A549 (cell line): Measurements from ENCODE around the gene ABCF2.

Experiments used
- CBX2 ChIP-seq: fragments of 200-600 bp; sonication (generic); IDR thresholded peaks from 2 replicates; pipeline ENCODE4 v1.6.1; 2016; ENCODE audit warnings: low read depth, mild to moderate bottlenecking, borderline replicate concordance
- CTCF ChIP-seq: fragments of >200 bp; sonication (Bioruptor Twin); formaldehyde crosslinking; IDR thresholded peaks from 3 replicates; pipeline ENCODE4 v1.5.1; 2016
- EP300 ChIP-seq, 2 experiments: fragments of >200 bp; sonication (Bioruptor Twin); formaldehyde crosslinking; IDR thresholded peaks; 2 replicates in 1 of 2; 3 replicates in 1 of 2; pipeline ENCODE4 v1.6.1; 2016 to 2017
- ESRRA ChIP-seq: fragments of 150-350 bp; IDR thresholded peaks from 2 replicates; pipeline ENCODE4 v1.6.1; 2014; ENCODE audit warnings: mild to moderate bottlenecking, low read length, borderline replicate concordance
- GATA3 ChIP-seq: IDR thresholded peaks from 2 replicates; pipeline ENCODE4 v1.6.1; 2012; ENCODE audit warnings: borderline replicate concordance
- HES2 ChIP-seq: fragments of >200 bp; sonication (Bioruptor Twin); formaldehyde crosslinking; IDR thresholded peaks from 2 replicates; pipeline ENCODE4 v1.6.1; 2016
- KDM1A ChIP-seq: fragments of 200-600 bp; sonication (generic); IDR thresholded peaks from 2 replicates; pipeline ENCODE4 v1.6.1; 2016; ENCODE audit warnings: low read depth, mild to moderate bottlenecking
- POLR2A ChIP-seq: IDR thresholded peaks from 2 replicates; pipeline ENCODE4 v1.6.1; 2012; ENCODE audit warnings: mild to moderate bottlenecking, low read length
- RFX5 ChIP-seq: fragments of 450-650 bp; IDR thresholded peaks from 2 replicates; pipeline ENCODE4 v1.7.1; 2014; ENCODE audit warnings: antibody characterized with exemption, mild to moderate bottlenecking, moderate library complexity
- SREBF2 ChIP-seq: fragments of 450-650 bp; IDR thresholded peaks from 2 replicates; pipeline ENCODE4 v1.6.1; 2014; ENCODE audit warnings: mild to moderate bottlenecking, moderate library complexity
- TFCP2L1 ChIP-seq: fragments of 250-450 bp; sonication (Bioruptor Pico); IDR thresholded peaks from 2 replicates; pipeline ENCODE4 v1.5.0; 2021; ENCODE audit warnings: mild to moderate bottlenecking

- TF ChIP-seq SREBF2 (no peak), KDM1A (no peak), GATA3 (no peak), CBX2 (no peak), POLR2A (no peak), ESRRA (no peak), TFCP2L1 (CRISPR knock-in tag) (no peak), EP300 (IDR thresholded peaks at IDR 0.05) (no peak), CTCF (no peak), RFX5 (no peak), HES2 (no peak)
These were observed 8.8 kb downstream of the ABCF2 start for GRCh38 chr7:151218170-151218569.
